Uterus (tissue), 2 donors: ENCODE results near the gene OR51D1.

Experiments used
- POLR2A ChIP-seq, 2 donors: fragments of 450-650 bp; IDR thresholded peaks; one replicate each; pipeline ENCODE4 v1.6.1; 2016; ENCODE audit warnings: antibody characterized with exemption in 2 of 2, mild to moderate bottlenecking in 1 of 2, moderate library complexity in 1 of 2
- TF ChIP-seq, protein P1 (sequence below), 4 experiments: fragments of 200-600 bp in 2 of 4; fragments of 450-650 bp in 2 of 4; sonication (generic) in 2 of 4; IDR thresholded peaks; one replicate each; pipeline ENCODE4 v1.5.1; 2016 to 2019; ENCODE audit warnings: antibody characterized with exemption in 4 of 4, mild to moderate bottlenecking in 2 of 4, moderate library complexity in 1 of 4

DNA sequence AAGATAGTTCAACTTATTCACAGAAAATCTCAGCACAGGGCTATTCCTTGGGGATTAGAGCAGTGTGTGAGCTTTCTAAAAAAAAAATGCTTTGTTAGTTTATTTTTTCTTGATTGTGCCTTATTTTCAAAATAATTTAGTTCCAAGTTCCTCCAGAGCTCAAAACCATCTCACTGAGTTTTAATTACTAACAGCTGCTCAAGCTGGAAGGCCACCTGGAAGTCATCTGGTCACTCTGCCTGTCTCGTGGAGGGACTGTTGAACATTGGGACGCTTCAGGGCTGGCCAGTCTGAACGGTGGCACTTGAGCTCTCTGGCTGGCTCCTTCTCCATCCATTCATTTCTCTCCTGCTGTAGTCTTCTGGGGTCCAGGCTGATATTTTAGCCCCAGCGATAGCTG lies 10.5 kb downstream of the OR51D1 start:
- TF ChIP-seq, protein P1, sequence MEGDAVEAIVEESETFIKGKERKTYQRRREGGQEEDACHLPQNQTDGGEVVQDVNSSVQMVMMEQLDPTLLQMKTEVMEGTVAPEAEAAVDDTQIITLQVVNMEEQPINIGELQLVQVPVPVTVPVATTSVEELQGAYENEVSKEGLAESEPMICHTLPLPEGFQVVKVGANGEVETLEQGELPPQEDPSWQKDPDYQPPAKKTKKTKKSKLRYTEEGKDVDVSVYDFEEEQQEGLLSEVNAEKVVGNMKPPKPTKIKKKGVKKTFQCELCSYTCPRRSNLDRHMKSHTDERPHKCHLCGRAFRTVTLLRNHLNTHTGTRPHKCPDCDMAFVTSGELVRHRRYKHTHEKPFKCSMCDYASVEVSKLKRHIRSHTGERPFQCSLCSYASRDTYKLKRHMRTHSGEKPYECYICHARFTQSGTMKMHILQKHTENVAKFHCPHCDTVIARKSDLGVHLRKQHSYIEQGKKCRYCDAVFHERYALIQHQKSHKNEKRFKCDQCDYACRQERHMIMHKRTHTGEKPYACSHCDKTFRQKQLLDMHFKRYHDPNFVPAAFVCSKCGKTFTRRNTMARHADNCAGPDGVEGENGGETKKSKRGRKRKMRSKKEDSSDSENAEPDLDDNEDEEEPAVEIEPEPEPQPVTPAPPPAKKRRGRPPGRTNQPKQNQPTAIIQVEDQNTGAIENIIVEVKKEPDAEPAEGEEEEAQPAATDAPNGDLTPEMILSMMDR (IDR thresholded peaks at IDR 0.05): no peak
- no peak for TF ChIP-seq POLR2A (IDR thresholded peaks at IDR 0.05)
